NCI-H2196 (cell line): ENCODE data around the gene HMGB4.

Experiments used
- DNase-seq: peaks from one replicate; lab custom pipeline; 2025; ENCODE audit not compliant: unreplicated experiment; lab: John Stamatoyannopoulos, UW

Gene HMGB4

DNA sequence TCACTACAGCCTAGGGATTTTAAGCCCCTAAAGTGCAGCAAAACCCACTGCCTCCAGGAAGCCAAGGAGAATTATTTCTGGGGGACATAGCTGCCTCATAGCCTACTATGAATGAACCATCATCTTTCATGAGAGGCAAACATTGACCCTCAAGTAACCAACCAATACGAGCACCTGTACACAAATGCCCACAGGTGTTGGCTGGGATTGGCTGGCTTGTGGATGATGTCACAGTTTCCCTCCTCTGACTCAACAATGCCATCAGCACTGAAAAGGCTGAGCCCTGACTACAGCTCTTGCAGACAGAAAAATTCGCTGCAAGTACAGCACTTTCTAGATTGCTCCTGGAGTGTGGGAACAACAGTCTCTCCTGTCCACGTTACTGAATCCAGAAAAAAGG lies at the start of gene HMGB4:
Gene HMGB4 (plus strand): TSS at position 301 of the 400 bp plus-strand sequence. CDS start 113 bp downstream, outside the sequence.
- no peak for DNase-seq

- no peak for DNase-seq
Observed at GRCh38 chr1:33814166-33814565, 49.7 kb upstream of the HMGB4 start.

GRCh38 chr1:33815061-33815460 lies 48.8 kb upstream of the HMGB4 start:
- DNase-seq, result no peak

DNA sequence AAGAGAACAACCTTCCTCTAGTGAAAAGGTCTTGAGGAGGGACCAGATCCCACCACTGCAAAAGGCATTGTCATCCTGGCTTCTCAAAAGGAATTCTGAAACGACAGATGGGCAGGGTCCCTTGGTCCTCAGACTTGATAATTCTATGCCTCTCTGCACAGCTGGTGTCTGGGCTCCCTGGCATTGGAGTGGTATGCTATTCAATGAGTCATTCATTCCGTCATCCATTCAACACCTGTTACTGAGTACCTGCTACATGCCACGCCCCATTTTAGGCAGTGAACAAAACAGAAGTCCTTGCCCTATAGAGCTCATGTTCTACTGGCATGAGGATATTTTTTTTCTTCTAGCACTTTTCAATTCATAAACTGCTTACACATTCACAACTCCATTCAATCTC lies 45.8 kb upstream of the HMGB4 start:
- DNase-seq, result no peak

GRCh38 chr1:33819290-33819912 lies 44.5 kb upstream of the HMGB4 start:
- no peak for DNase-seq

DNA sequence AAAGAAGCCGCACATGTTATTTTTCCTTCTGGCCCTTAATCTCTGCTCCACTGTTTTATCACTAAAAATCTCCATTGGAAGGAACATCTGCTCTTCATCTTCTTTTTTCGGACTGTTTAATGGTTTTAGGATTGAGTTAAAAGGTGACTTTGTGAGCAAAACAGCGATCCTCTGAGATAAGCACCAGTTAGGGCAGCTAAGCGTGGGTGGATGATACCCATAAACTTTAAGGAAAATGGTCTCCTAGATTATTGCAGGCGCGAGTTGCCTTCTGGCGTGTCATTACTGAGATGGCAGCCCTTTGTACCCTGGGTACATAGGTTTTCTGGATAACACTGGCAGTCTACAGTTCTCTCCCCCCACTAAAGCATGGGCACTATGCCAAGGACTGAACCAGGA lies 44.0 kb upstream of the HMGB4 start:
- DNase-seq, result no peak

DNA sequence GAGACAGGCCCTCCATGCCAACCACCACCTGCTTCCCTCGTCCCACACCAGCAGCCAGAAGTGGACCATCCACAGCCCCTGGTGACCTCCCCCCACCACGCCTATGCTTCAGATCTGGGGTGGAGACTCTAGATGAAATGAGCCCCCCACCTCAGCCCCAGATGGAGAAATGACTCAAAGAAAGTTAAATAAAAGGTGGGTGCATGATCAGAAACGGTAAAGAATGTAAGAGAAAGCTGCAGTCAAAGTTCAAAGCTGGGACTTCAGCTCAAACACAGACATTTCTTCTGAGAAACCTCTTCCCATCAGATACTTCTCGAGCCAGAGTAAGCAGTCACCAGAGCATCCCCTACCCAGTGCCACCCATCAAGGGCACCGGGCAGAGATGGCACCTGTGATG lies 43.1 kb upstream of the HMGB4 start:
- no peak for DNase-seq

DNA sequence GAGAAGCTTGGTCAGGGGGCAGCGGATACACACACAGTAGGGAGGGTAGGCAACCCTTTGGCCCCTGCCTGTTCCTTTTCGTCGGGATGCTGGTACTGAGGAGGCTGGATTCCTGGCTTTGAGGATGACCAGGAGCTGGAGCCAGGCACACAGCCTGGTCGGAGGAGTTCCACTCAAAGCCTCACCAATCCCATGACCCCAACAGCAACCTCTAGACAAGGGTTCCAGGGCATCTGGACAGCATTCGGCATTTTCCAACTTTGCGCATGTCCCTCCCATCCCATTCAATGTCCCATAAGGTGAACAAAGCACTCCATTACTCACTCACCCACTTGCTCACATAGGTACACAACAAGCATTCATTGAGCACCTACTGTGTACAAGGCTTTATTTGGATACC lies 42.6 kb upstream of the HMGB4 start:
- no peak for DNase-seq

- DNase-seq, result no peak
Observed at GRCh38 chr1:33822396-33822795, 41.5 kb upstream of the HMGB4 start.

- DNase-seq, result no peak
Observed at GRCh38 chr1:33823401-33823800, 40.5 kb upstream of the HMGB4 start.

DNA sequence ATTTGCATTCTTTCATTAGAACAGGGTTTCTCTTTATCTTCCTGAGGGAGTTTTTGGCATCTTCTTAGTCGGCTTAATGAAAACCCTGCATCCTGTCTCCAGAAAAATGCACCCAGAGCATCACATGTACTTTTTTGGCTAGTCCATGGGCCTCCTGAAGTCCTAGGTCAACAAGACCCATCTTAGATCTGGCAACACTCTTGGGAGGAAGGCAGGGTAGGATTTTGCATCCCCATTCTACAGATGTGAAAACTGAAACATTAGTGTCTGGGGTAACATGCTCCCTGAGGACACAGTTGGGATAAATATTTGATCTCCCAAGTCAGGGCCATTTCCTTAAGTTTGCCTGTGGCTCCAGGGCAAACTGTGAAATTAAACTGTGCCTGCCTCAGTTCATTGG lies 40.0 kb upstream of the HMGB4 start:
- no peak for DNase-seq

DNA sequence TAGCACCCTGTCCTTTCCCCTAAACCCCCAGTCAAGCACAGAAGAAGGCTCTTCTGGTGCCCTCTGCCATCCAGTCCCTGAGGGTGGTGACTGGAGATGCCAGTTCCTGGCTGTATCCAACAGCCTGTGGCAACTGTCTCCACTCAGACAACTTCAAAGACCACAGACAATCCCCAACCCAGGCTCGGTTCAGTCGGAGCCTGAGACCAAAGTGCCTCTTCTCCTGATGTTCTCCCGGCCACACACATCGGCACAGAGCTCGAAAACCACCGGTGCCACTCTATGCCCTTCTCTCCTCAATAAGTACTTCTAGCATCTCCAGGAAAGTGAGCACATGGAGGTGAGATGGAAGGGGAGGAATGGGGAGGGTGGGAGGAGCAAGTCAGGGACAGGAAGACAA lies 39.6 kb upstream of the HMGB4 start:
- DNase-seq, result no peak

- no peak for DNase-seq
Observed at GRCh38 chr1:33824971-33825370, 38.9 kb upstream of the HMGB4 start.

GRCh38 chr1:33825506-33825905 lies 38.4 kb upstream of the HMGB4 start:
- no peak for DNase-seq

- no peak for DNase-seq
Observed at GRCh38 chr1:33826311-33826710, 37.6 kb upstream of the HMGB4 start.

DNA sequence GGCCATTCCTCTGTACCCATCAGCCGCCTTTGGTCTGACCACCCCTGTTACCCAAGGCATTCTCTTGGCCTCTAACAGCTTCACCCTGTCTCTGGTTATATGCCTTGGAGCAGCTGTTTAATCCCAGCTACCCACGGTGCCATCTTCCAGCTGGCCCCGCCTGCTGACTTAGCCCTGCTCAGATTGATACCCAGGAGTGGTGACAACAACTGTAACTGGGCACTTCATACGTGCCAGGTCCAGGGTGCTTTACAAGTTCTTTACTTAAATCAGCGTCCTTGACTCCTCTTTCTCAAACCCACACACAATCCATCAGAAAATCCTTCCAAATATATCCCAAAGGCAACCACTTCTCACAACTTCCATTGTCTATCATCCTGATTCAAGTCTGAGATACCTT lies 37.2 kb upstream of the HMGB4 start:
- no peak for DNase-seq

DNA sequence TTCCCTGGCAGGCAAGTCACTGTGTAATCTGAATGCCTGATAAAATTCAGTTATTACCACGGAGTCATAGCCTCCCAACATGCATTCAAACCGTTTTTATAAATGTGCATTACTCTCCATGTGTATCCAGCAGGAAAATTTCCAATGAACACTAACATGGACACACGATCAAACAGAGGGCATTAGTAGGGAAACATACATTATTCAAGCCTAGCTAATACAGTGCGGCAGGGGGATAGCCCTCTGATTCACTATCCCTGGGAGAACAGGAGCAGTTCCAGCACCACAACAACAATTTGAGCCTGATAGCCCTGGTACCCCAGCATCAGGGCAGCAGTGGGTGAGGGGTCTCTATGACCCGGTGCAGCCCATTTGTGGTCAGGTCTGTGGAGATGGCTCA lies 35.8 kb upstream of the HMGB4 start:
- DNase-seq, result no peak

- DNase-seq, result no peak
Observed at GRCh38 chr1:33828654-33829053, 35.2 kb upstream of the HMGB4 start.

DNA sequence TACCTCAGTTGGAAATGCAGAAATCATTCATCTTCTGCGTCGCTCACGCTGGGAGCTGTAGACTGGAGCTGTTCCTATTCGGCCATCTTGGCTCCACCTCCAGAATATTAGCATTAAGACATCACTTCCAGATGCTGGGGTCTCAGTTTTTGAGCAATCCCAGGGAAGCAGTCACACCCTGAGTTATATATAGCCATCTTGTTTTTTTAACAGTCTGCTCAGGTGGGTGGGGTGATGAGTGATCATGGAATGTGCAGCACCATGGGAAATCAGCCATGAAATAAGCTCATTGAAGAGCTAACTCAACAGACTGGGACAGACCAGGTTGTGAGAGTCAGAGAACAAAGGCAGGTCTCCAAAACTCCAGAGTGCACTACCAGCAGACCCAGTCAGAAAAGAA lies 27.0 kb upstream of the HMGB4 start:
- DNase-seq, result no peak

- DNase-seq, result no peak
Observed at GRCh38 chr1:33837635-33838034, 26.2 kb upstream of the HMGB4 start.

DNA sequence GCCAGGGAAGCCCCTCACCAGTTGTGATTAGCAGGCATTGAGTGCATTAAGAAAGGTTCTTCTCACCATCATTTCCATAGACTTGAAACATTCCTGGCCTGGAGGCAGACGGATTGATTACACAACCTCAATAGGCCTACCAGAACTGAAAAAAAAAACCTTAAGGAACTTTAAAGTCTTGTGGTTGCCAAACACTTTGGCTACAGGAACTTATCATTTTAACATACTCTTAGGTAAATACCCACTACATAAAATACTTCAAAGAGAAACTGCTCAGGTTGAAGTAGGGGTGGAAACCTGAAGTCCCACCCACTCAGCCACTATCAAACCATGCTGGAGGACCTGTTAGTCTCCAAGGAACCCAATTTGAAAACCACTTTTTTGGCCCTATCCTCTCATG lies 22.4 kb upstream of the HMGB4 start:
- no peak for DNase-seq

GRCh38 chr1:33842348-33842747 lies 21.5 kb upstream of the HMGB4 start:
- DNase-seq, result no peak

GRCh38 chr1:33844166-33844565 lies 19.7 kb upstream of the HMGB4 start:
- no peak for DNase-seq

GRCh38 chr1:33846861-33847260 lies 17.0 kb upstream of the HMGB4 start:
- no peak for DNase-seq
